Immature natural killer cell (primary cell): ENCODE results near the gene RTEL1. TPM values are rescaled to one million over a fixed set of nuclear protein-coding genes. Genes with fewer than 3 reads are reported as not detected.

Experiments
- DNase-seq, 3 donors: peaks; one replicate each; pipeline ENCODE4 v3.0.0; 2022; ENCODE audit warnings: mixed read lengths in 1 of 3
- H3K27ac Mint-ChIP-seq, 6 donors: one replicate each; pipeline ENCODE4 v1.8.0; 2020; ENCODE audit warnings: mixed read lengths in 6 of 6, mild to moderate bottlenecking in 5 of 6, inconsistent platforms in 4 of 6, moderate library complexity in 3 of 6
- H3K27me3 Mint-ChIP-seq, 3 donors: one replicate each; pipeline ENCODE4 v1.8.0; 2020 to 2021; ENCODE audit warnings: low read depth in 3 of 3, mild to moderate bottlenecking in 3 of 3, mixed read lengths in 3 of 3, moderate library complexity in 3 of 3, inconsistent platforms in 1 of 3
- H3K36me3 Mint-ChIP-seq, 3 donors: one replicate each; pipeline ENCODE4 v1.8.0; 2020; ENCODE audit warnings: mixed read lengths in 3 of 3, inconsistent platforms in 2 of 3, mild to moderate bottlenecking in 2 of 3
- H3K4me1 Mint-ChIP-seq, 2 donors: one replicate each; pipeline ENCODE4 v1.8.0; 2020; ENCODE audit warnings: inconsistent platforms in 2 of 2, mild to moderate bottlenecking in 2 of 2, mixed read lengths in 2 of 2, moderate library complexity in 1 of 2
- H3K4me3 Mint-ChIP-seq, 5 donors: one replicate each; pipeline ENCODE4 v1.8.0; 2020; ENCODE audit warnings: mild to moderate bottlenecking in 5 of 5, mixed read lengths in 5 of 5, inconsistent platforms in 3 of 5, moderate library complexity in 3 of 5
- H3K9me3 Mint-ChIP-seq, 6 donors: one replicate each; pipeline ENCODE4 v1.8.0; 2020; ENCODE audit warnings: mild to moderate bottlenecking in 6 of 6, mixed read lengths in 6 of 6, inconsistent platforms in 4 of 6, moderate library complexity in 3 of 6
- polyA plus RNA-seq, 3 donors: library from polyadenylated mRNA; unstranded; fragments of 300-500 nt; fragmentation: Illumina TruSeq; gene quantifications; one replicate each; pipeline ENCODE4 v1.2.3, GENCODE V29; 2021

RTEL1 gene
- polyA plus RNA-seq, 3 donors from 2014 or later: 1.5 to 7.3 TPM; not detected in 1

DNA sequence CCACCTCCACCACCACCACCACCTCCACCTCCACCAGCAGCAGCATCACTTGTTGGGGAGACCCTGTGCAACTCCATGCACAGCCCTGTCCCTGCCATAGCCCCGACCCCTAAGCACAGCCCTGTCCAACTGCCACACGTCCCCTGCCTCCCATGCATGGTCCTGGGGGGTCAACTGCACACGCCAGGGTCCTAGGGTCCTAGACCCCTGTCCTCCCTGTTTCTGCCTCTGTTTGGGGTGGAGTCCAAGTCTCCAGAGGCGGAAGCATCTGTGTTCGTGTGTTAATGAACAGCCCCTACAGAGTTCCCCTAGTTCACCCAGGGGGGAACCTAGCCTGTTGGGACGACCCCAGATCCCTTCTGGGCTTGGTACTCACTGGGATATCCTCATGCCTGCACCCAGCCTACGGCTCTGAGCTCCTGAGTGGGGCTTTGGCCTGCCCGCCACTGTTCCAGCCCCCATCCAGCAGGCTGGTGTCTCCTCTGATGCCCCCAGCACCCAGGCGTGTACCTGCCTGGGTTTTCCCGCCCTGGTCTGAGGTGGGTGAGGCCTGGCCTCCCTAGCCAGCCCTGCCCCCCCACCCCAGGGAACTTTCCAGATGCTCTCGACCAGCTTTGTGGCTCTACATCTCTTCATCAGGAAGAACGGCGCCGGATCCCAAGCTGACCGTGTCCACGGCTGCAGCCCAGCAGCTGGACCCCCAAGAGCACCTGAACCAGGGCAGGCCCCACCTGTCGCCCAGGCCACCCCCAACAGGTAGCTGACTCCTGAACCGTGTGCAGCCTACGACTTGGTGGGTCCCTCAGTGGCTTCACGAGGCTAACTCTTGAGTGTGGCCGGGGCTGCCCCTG, 35.8 kb downstream of the RTEL1 start:
- DNase-seq: no peak
- no peaks in the 10 kb centered on the region for H3K36me3 Mint-ChIP-seq
- H3K27ac Mint-ChIP-seq: peak overlapping the region in 5 of 6 donors; percentile 34 to 93 (median 90)
- H3K9me3 Mint-ChIP-seq: peaks cover 0 to 4% (median 1%) of the 10 kb centered on the region in 6 donors
- peaks cover 0 to 7% of the 10 kb centered on the region in 2 donors for H3K4me1 Mint-ChIP-seq
- peaks cover 26 to 45% (median 36%) of the 10 kb centered on the region in 3 donors for H3K27me3 Mint-ChIP-seq
- H3K4me3 Mint-ChIP-seq: peak overlapping the region; percentile 38 to 71 (median 55)

GRCh38 chr20:63694584-63695423, 36.7 kb downstream of the RTEL1 start:
- H3K4me1 Mint-ChIP-seq: peaks cover 0 to 7% of the 10 kb centered on the region in 2 donors

DNA sequence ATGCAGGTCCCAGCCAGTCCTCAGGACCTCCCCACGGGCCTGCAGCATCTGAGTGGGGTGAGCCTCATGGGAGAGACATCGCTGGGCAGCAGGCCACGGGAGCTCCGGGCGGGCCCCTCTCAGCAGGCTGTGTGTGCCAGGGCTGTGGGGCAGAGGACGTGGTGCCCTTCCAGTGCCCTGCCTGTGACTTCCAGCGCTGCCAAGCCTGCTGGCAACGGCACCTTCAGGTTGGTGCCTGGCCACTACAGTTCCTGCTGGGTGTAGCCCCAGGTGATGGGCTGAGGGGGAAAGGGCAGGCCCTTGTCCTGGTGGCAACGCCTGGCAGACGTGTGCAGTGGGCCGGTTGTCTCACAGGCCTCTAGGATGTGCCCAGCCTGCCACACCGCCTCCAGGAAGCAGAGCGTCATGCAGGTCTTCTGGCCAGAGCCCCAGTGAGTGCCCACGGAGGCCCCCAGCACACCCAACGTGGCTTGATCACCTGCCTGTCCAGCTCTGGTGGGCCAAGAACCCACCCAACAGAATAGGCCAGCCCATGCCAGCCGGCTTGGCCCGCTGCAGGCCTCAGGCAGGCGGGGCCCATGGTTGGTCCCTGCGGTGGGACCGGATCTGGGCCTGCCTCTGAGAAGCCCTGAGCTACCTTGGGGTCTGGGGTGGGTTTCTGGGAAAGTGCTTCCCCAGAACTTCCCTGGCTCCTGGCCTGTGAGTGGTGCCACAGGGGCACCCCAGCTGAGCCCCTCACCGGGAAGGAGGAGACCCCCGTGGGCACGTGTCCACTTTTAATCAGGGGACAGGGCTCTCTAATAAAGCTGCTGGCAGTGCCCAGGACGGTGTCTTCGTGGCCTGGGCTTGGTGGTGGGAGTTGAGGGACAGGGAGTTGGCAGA, 37.6 kb downstream of the RTEL1 start:
- H3K4me3 Mint-ChIP-seq: peak overlapping the region in 1 of 5 donors; percentile 15
- peaks cover 0 to 4% (median 1%) of the 10 kb centered on the region in 6 donors for H3K9me3 Mint-ChIP-seq
- peaks cover 29 to 45% (median 36%) of the 10 kb centered on the region in 3 donors for H3K27me3 Mint-ChIP-seq
- H3K4me1 Mint-ChIP-seq: peaks cover 0 to 7% of the 10 kb centered on the region in 2 donors
- no peak for DNase-seq
- H3K27ac Mint-ChIP-seq: peak overlapping the region in 2 of 6 donors; percentile 20 to 65
- H3K36me3 Mint-ChIP-seq: no peaks in the 10 kb centered on the region

More at GRCh38 chr20:63694584-63695423, 36.7 kb downstream of the RTEL1 start:
- H3K36me3 Mint-ChIP-seq: no peaks in the 10 kb centered on the region
- no peak overlapping the region for H3K4me3 Mint-ChIP-seq
- H3K27ac Mint-ChIP-seq: no peak overlapping the region
- peaks cover 26 to 45% (median 36%) of the 10 kb centered on the region in 3 donors for H3K27me3 Mint-ChIP-seq
- DNase-seq: no peak
- peaks cover 0 to 4% (median 1%) of the 10 kb centered on the region in 6 donors for H3K9me3 Mint-ChIP-seq

DNA sequence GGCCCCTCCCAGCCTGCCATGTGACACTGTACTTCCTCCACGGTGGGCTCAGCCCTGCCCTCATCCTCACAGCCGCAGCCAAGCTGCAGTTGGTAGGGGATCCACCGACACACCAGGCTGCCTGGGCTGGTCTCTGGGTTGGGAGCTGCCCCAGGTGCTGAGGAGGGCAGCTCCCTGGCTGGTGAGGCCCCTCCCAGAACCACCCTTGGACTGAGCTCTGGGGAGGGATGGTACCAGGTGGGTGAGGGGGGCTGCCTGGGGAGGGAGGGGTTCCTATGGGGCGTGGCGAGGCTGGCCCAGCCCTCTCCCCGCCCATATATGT, 38.2 kb downstream of the RTEL1 start:
- H3K9me3 Mint-ChIP-seq: peaks cover 0 to 4% (median 1%) of the 10 kb centered on the region in 6 donors
- peaks cover 29 to 44% (median 36%) of the 10 kb centered on the region in 3 donors for H3K27me3 Mint-ChIP-seq
- peaks cover 0 to 7% of the 10 kb centered on the region in 2 donors for H3K4me1 Mint-ChIP-seq
- peak overlapping the region in 1 of 5 donors; percentile 15 for H3K4me3 Mint-ChIP-seq
- peak in 1 of 3 donors; percentile 12 for DNase-seq
- H3K36me3 Mint-ChIP-seq: no peaks in the 10 kb centered on the region
- H3K27ac Mint-ChIP-seq: peak overlapping the region in 1 of 6 donors; percentile 65

GRCh38 chr20:63696628-63697356, 38.7 kb downstream of the RTEL1 start, which contains the start of gene TNFRSF6B:
TNFRSF6B (plus strand) TSS chr20:63696652; CDS start chr20:63696768, 116 bp downstream.
- Mint-ChIP-seq H3K36me3 (no peaks in the 10 kb centered on the region), H3K27ac (peak within 1 kb of the TSS in 2 of 6 donors; percentile 20 to 65), H3K27me3 (peaks cover 29 to 39% (median 33%) of the 10 kb centered on the region in 3 donors), H3K4me1 (peaks cover 0 to 8% of the 10 kb centered on the region in 2 donors), H3K4me3 (peak within 1 kb of the TSS in 2 of 5 donors; percentile 15 to 29), H3K9me3 (peaks cover 0 to 4% (median 1%) of the 10 kb centered on the region in 6 donors)
- peak in 1 of 3 donors; percentile 14 for DNase-seq

DNA sequence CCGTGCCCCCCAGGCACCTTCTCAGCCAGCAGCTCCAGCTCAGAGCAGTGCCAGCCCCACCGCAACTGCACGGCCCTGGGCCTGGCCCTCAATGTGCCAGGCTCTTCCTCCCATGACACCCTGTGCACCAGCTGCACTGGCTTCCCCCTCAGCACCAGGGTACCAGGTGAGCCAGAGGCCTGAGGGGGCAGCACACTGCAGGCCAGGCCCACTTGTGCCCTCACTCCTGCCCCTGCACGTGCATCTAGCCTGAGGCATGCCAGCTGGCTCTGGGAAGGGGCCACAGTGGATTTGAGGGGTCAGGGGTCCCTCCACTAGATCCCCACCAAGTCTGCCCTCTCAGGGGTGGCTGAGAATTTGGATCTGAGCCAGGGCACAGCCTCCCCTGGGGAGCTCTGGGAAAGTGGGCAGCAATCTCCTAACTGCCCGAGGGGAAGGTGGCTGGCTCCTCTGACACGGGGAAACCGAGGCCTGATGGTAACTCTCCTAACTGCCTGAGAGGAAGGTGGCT, 39.3 kb downstream of the RTEL1 start:
- H3K4me3 Mint-ChIP-seq: peak overlapping the region in 1 of 5 donors; percentile 29
- H3K4me1 Mint-ChIP-seq: peaks cover 0 to 12% of the 10 kb centered on the region in 2 donors
- H3K27me3 Mint-ChIP-seq: peaks cover 26 to 33% (median 29%) of the 10 kb centered on the region in 3 donors
- H3K9me3 Mint-ChIP-seq: peaks cover 0 to 4% (median 1%) of the 10 kb centered on the region in 6 donors
- H3K36me3 Mint-ChIP-seq: no peaks in the 10 kb centered on the region
- no peak for DNase-seq
- no peak overlapping the region for H3K27ac Mint-ChIP-seq

- DNase-seq: no peak
- Mint-ChIP-seq H3K4me3 (no peak overlapping the region), H3K9me3 (peaks cover 0 to 4% (median 1%) of the 10 kb centered on the region in 6 donors), H3K36me3 (no peaks in the 10 kb centered on the region), H3K27me3 (peaks cover 21 to 27% (median 23%) of the 10 kb centered on the region in 3 donors), H3K27ac (no peak overlapping the region), H3K4me1 (peaks cover 0 to 12% of the 10 kb centered on the region in 2 donors)
These were observed 39.9 kb downstream of the RTEL1 start for GRCh38 chr20:63697868-63698545.

- no peaks in the 10 kb centered on the region for H3K36me3 Mint-ChIP-seq
- H3K4me3 Mint-ChIP-seq: no peak overlapping the region
- DNase-seq: no peak
- peaks cover 0 to 2% (median 0%) of the 10 kb centered on the region in 6 donors for H3K9me3 Mint-ChIP-seq
- H3K27me3 Mint-ChIP-seq: peaks cover 13 to 21% (median 16%) of the 10 kb centered on the region in 3 donors
- H3K27ac Mint-ChIP-seq: no peak overlapping the region
- H3K4me1 Mint-ChIP-seq: peaks cover 0 to 10% of the 10 kb centered on the region in 2 donors
These were observed 40.8 kb downstream of the RTEL1 start for GRCh38 chr20:63698739-63699465.

GRCh38 chr20:63699466-63700198, 41.5 kb downstream of the RTEL1 start:
- peaks cover under 1 to 10% of the 10 kb centered on the region in 2 donors for H3K4me1 Mint-ChIP-seq
- no peaks in the 10 kb centered on the region for H3K9me3 Mint-ChIP-seq
- no peak overlapping the region for H3K27ac Mint-ChIP-seq
- no peak for DNase-seq
- no peaks in the 10 kb centered on the region for H3K36me3 Mint-ChIP-seq
- H3K27me3 Mint-ChIP-seq: peaks cover 7 to 14% (median 9%) of the 10 kb centered on the region in 3 donors
- no peak overlapping the region for H3K4me3 Mint-ChIP-seq

DNA sequence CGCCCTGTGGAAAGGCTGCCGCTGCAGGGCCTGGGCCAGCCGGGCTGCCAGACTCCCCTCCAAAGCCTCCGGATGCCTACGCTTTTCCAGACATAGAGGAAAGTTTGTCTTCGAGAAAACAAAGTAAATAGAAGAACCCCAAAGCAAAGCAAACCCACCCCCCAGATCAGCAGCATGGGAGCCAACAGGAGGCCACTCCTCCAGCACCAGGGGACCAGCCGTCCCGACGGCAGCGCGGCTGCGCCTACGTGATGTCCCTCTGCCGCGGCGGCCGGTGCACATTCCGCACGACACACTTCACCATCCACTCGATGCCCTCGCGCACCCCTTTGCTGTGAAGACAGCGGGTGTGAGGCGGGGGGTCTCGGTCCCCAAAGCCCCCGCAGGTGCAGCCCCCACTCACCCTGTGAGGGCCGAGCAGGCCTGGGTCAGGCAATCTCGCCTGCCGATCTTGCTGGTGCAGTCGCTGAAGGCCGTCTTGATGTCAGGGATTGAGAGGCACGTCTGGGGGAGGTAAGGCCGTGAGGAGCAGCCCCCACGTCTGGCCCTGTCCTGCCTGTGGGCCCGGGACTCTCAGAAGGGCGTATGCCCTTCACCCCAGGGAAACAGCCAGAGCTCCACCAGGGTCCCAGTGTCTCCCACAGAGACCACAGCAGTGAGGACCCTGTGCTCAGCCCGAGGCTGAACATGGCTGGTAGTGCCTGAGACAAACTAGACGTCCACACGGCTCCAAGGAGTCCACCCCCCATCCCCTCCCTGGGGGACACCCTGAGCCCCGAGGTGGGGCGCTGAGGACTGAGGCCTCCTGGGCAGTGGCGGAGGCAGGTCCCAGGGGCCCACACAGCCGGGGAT, 42.3 kb downstream of the RTEL1 start:
- peaks cover 6 to 15% of the 10 kb centered on the region in 2 donors for H3K4me1 Mint-ChIP-seq
- H3K4me3 Mint-ChIP-seq: no peak overlapping the region
- no peak for DNase-seq
- H3K36me3 Mint-ChIP-seq: peaks cover 0 to 3% (median 3%) of the 10 kb centered on the region in 3 donors
- peaks cover 3 to 7% (median 7%) of the 10 kb centered on the region in 3 donors for H3K27me3 Mint-ChIP-seq
- no peaks in the 10 kb centered on the region for H3K9me3 Mint-ChIP-seq
- H3K27ac Mint-ChIP-seq: no peak overlapping the region
